Mesodermal cell (in vitro differentiated cells): ENCODE data around the gene SDR39U1.
"Not testable (repeated sequence)": the region's sequence is repeated elsewhere in the genome, so short reads cannot be mapped to it uniquely, and the experiment has no call there.

Experiments
- H3K27ac ChIP-seq: 2 replicates; pipeline ENCODE4 v1.7.0; 2013; ENCODE audit warnings: mild to moderate bottlenecking, low read depth, low read length, moderate library complexity; ENCODE audit not compliant: severe bottlenecking
- H3K36me3 ChIP-seq: 2 replicates; pipeline ENCODE4 v1.7.1; 2013; ENCODE audit warnings: mild to moderate bottlenecking, low read length, moderate library complexity; ENCODE audit not compliant: control insufficient read depth, insufficient read depth
- H3K4me1 ChIP-seq: one replicate; pipeline ENCODE4 v1.7.1; 2013; ENCODE audit warnings: mild to moderate bottlenecking, low read length; ENCODE audit not compliant: insufficient read depth, control insufficient read depth, poor library complexity, severe bottlenecking
- H3K4me3 ChIP-seq: 2 replicates; pipeline ENCODE4 v1.7.0; 2013; ENCODE audit warnings: low read length, control low read depth, mild to moderate bottlenecking; ENCODE audit not compliant: insufficient read depth, poor library complexity, severe bottlenecking; ENCODE audit errors: extremely low read depth
- H3K9me3 ChIP-seq: 2 replicates; pipeline ENCODE4 v1.7.1; 2013; ENCODE audit warnings: mild to moderate bottlenecking, low read length, moderate library complexity; ENCODE audit not compliant: control insufficient read depth
- WGBS, 2 experiments: methylation state at CpG; one replicate each; pipeline ENCODE4 v1.1.5; 2013; ENCODE audit warnings: missing lambda C conversion rate in 2 of 2; ENCODE audit not compliant: insufficient coverage in 2 of 2; 5-methylcytosine and 5-hydroxymethylcytosine counted together

The SDR39U1 gene

DNA sequence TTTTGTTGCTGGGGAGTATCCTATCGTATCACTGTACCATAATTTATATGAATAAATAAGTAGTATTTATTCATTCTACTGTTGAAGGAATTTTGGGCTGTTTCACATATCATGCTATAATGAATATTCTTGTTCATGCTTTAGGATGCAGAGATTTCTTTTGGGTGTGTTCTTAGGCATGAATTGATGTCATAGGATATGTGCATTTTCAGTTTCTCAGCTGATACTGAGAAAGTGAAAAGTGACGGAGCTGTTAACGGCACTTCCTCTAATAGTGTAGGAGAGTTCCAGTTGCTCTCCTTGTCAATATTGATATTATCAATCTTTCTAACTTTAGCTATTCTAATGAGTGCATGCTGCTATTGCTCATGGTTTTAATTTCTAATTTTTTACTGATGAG is 23.2 kb upstream of the SDR39U1 start:
- H3K4me1 ChIP-seq = no peaks in the 10 kb centered on the region
- H3K36me3 ChIP-seq = no peaks in the 10 kb centered on the region
- H3K9me3 ChIP-seq = no peaks in the 10 kb centered on the region
- H3K27ac ChIP-seq = no peak overlapping the region
- no CpG with 5 or more reads among the region's 3 CpGs for WGBS, 2 experiments
- H3K4me3 ChIP-seq = no peak overlapping the region

DNA sequence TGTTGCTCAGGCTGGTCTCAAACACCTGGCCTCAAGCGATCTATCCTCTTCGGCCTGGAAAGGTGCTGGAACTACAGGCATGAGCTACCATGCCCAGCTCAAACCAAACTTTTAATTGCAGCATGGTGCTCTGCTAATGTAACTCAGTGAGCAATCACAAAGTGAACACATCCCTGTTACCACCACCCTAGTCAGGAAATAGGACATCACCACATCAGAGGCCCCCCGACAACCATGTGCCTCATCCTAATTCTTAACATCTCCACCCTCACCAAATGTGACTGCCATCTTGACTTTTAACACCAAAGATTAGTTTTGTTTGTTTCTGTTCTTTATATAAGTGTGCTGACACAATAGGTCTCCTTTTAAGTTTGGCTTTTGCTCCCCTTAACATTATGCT is 22.8 kb upstream of the SDR39U1 start:
- no peaks in the 10 kb centered on the region for H3K4me1 ChIP-seq
- H3K27ac ChIP-seq = no peak overlapping the region
- H3K36me3 ChIP-seq = no peaks in the 10 kb centered on the region
- WGBS, 2 experiments = 100% methylated on average over 2 to 3 of the region's 3 CpGs
- H3K9me3 ChIP-seq = no peaks in the 10 kb centered on the region
- H3K4me3 ChIP-seq = no peak overlapping the region

DNA sequence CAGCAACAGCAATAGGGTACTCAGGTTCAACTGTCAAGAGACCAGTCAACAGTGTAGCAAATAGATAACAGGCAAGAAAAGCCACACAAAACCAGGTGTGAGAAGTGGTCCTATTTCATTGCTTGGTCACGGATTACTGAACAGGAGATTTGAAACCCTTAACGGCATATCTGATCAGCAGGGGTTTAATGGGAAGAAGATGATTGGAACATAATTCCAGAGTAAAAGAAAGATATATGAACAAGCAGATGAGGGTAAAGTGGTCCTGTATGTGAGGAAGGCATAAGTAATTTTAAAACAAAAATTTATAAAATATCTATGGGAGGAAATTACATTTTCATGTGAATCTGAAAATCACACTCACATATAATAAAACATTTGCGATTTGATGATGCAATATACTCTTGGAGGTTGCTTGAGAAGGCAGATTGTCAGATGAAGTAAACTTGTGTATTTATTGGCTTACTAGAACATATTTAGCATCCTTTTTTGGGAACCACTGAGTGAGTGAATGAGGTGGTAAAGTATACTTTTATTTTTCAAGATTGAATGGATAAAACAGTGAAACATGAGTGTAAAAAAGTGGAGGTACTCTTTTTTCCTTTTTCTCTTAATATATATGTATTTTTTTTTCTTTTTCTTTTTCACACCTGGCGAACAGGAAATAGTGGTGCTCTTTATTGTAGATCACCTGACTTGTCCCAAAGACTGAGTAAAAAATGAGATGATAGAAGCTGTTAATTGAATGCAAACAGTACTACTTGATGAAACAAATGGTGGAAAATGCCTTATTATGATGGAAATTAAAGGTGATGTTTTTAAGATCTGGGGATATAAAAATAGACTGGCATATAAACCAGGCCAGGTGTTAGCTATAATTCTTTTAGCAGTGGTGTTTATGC is 21.6 kb upstream of the SDR39U1 start:
- WGBS, 2 experiments = 83 to 89% methylated on average over 1 to 2 of the region's 4 CpGs
- no peaks in the 10 kb centered on the region for H3K9me3 ChIP-seq

DNA sequence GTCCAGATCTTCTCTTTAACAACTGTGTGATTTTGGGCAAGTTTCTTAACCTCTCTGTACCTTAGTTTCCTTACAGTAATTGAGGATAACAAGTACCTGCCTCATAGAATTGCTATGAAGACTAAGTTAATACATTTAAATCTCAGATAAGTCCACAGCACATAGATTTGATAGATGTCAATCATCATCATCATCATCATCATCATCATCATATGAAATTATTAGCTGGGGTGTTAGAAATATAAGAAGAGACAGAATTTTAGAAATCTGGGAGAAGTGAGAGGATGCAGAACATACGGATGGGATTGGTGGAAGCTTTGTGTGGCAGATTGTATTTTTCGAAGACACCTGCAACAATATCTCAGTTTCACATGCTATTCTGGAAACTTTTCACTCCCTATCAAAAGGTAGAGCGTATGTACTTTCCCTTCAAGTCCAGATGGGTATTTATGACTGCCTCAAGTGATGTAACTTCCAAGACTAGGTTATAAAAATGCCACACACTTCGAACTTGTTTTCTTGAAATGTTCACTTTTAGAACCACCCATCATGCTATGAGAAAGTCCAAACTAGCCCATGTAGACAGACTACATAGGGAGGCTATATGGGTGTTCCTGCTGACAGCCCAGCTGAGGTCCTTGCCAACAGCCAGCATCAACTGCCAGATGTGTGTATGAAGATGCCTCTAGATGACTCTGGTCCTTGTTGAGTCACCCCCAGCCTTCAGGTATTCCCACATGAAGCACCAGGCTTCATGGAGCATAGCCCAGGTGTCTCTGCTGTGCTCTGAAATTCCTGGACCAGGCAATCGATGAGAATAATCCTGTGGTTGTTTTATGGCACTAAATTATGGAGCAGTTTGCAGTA is 20.7 kb upstream of the SDR39U1 start:
- no peak overlapping the region for H3K4me3 ChIP-seq

More for the DNA sequence above, 21.6 kb upstream of the SDR39U1 start:
- no peak overlapping the region for H3K4me3 ChIP-seq
- no peaks in the 10 kb centered on the region for H3K4me1 ChIP-seq
- no peaks in the 10 kb centered on the region for H3K36me3 ChIP-seq
- no peak overlapping the region for H3K27ac ChIP-seq

DNA sequence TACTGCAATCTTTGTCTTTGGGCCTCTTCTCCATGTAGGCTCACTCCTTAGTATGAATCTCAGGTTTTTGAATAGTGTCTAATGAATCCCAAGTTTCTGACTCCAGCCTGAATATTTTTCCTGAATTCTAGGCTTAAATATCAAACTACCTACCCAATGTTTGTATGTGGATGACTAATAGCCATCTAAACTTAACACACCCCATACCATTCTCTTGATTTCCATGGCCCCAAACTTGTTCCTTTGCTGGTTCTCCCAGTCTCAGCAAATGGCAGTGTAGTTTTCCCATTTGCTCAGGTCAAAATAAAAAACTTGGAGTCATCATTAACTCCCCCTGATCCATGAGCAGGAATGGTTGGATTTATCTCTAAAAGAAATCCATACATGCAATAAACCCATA is 18.8 kb upstream of the SDR39U1 start:
- Histone ChIP-seq H3K9me3 (peaks cover 4% of the 10 kb centered on the region), H3K36me3 (peaks cover 3% of the 10 kb centered on the region), H3K4me3 (no peak overlapping the region), H3K4me1 (no peaks in the 10 kb centered on the region), H3K27ac (no peak overlapping the region)

More for the DNA sequence above, 20.7 kb upstream of the SDR39U1 start:
- H3K36me3 ChIP-seq = no peaks in the 10 kb centered on the region
- no peaks in the 10 kb centered on the region for H3K9me3 ChIP-seq
- H3K27ac ChIP-seq = no peak overlapping the region
- no peaks in the 10 kb centered on the region for H3K4me1 ChIP-seq
- WGBS, 2 experiments = 80 to 100% methylated on average over 1 of the region's 5 CpGs

DNA sequence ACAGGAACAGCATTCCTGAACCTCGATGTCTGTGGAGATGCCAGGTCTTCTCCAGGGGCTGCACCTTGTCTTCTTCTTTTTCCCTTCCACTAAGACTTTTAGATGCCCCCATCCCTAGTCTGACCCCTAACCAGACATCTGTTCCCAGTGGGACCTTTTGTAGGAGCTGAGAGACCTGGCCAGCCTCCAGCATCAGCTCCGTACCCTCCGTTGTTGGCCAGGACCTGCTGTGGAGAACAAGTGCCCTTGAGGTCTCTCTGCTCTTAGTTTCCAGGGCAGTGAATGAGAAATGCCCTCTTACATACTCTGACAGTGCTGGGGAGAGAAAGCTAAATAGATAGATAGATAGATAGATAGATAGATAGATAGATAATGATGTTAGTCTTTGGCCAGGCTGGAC is 16.8 kb upstream of the SDR39U1 start:
- H3K9me3 ChIP-seq = peaks cover 6% of the 10 kb centered on the region
- H3K4me3 ChIP-seq = no peak overlapping the region
- no peak overlapping the region for H3K27ac ChIP-seq
- no peaks in the 10 kb centered on the region for H3K4me1 ChIP-seq
- 100% methylated on average over 2 to 3 of the region's 3 CpGs for WGBS, 2 experiments
- H3K36me3 ChIP-seq = peaks cover 4% of the 10 kb centered on the region

DNA sequence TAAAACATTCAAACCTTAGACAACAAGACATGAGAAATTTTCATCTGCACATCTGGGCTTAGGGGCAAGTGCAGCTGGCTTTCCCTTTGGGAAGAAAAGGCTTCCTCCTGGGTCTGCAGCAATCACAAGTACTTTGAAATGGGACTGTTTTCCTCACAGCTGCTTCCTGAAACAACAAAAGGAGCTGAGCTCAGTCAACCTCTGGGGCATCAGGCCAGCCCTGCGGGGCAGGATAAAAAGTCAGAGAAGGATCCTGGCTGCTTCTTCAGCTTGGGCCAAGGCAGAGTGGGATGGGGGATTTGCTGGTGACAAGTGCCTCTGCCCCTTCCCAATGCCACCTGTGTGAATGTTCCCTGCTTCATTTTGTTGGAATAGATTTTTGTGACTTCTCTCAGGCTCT is 16.2 kb upstream of the SDR39U1 start:
- H3K4me3 ChIP-seq = no peak overlapping the region
- 100% methylated on average over 1 of the region's 1 CpG for WGBS, 2 experiments
- H3K4me1 ChIP-seq = no peaks in the 10 kb centered on the region
- H3K27ac ChIP-seq = no peak overlapping the region
- peaks cover 6% of the 10 kb centered on the region for H3K9me3 ChIP-seq
- H3K36me3 ChIP-seq = peaks cover 4% of the 10 kb centered on the region

DNA sequence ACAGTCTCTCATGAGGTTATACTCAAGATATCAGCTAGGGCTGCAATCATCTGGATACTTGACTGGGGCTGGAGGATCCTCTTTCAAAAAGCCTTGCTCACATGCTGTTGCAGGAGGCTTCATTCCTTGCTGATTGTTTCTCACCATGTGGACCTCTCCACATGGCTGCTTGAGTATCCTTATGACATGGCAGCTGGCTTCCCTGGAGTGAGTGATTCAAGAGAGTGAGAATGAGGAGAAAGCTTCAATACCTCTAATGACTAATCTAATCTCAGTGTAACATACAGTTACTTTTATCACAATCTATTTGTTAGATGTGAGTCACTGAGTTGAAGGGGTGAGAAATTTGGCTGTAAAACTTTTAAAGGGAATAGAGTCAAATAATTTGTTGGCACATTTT is 14.4 kb upstream of the SDR39U1 start:
- Histone ChIP-seq H3K4me1 (no peaks in the 10 kb centered on the region), H3K9me3 (peaks cover 6% of the 10 kb centered on the region), H3K4me3 (no peak overlapping the region), H3K36me3 (peaks cover 4% of the 10 kb centered on the region), H3K27ac (no peak overlapping the region)

DNA sequence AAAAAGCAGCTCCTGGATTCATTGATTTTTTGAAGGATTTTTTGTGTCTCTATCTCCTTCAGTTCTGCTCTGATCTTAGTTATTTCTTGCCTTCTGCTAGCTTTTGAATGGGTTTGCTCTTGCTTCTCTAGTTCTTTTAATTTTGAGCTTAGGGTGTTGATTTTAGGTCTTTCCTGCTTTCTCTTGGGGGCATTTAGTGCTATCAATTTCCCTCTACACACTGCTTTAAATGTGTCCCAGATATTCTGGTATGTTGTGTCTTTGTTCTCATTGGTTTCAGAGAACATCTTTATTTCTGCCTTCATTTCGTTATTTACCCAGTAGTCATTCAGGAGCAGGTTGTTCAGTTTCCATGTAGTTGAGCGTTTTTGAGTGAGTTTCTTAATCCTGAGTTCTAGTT is 8.3 kb upstream of the SDR39U1 start:
- H3K36me3 ChIP-seq, H3K27ac ChIP-seq, H3K4me3 ChIP-seq, H3K9me3 ChIP-seq, H3K4me1 ChIP-seq: not testable (repeated sequence)
- WGBS, 2 experiments = no CpG with 5 or more reads among the region's 2 CpGs

DNA sequence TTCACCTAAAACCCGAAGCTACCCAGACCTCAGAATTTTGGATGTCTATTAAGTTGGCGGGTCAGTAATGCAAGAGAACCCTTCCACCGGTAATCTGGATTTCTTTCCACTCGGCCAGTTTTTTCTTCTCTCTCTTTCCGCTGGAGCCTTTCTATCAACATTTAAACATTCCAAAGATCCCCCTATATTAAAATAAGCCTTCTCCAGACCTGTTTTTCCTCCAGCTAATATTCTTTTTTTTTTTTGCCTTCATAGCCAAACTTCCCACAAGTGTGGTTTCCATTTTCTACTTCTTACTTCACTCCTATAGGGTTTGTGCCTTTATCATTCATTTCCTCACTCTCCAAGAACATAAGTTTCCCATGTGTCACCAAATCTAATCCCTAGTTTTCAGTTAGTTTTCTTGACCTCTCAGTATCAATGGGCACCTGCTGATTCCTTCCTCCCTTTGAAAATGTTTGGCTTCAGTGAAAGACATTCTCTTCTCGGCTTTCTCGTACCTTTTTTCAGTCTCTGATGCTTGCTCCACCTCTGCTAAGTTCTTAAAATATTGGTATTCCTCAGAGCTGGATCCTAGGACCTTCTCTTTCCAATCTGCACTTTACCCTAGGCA is 583 bp upstream of the SDR39U1 start:
- H3K9me3 ChIP-seq = no peaks in the 10 kb centered on the region
- peaks cover 14% of the 10 kb centered on the region for H3K4me1 ChIP-seq
- H3K4me3 ChIP-seq = peak overlapping the region; percentile 75
- peak overlapping the region; percentile 43 for H3K27ac ChIP-seq
- H3K36me3 ChIP-seq = peaks cover 35% of the 10 kb centered on the region
- WGBS, 2 experiments = 7 to 8% methylated on average over 5 of the region's 7 CpGs
